SK-N-SH (cell line): ENCODE measurements around the gene CGB2. TPM values are rescaled to one million over a fixed set of nuclear protein-coding genes. Genes with fewer than 3 reads are reported as not detected.
A peak's percentile ranks its signal among the peaks of the same experiment; 100 is the strongest.

ENCODE experiments used
- CTCF ChIA-PET: fragments of 300-600, 350-600 bp; formaldehyde crosslinking; extraction: SDS; loops from one replicate; lab custom pipeline; 2021; lab: Yijun Ruan, JAX
- POLR2A ChIA-PET: fragments of 350-600 bp; sonication (Branson Sonifier 250); formaldehyde crosslinking; extraction: SDS; loops from one replicate; lab custom pipeline; 2020; ENCODE audit warnings: antibody characterized with exemption, inconsistent platforms; lab: Yijun Ruan, JAX
- DNase-seq: peaks from one replicate; pipeline ENCODE4 v3.0.0; 2012
- H2AFZ ChIP-seq: fragments of 200-600 bp; sonication (generic); 2 replicates; pipeline ENCODE4 v1.8.1; 2016; ENCODE audit warnings: antibody characterized with exemption, mild to moderate bottlenecking, low read depth
- H3F3A ChIP-seq: fragments of 200-600 bp; sonication (generic); replicated peaks from 2 replicates; pipeline ENCODE3; 2016; ENCODE audit warnings: antibody characterized with exemption, mild to moderate bottlenecking; ENCODE audit not compliant: insufficient read depth
- H3K27ac ChIP-seq, 2 experiments: fragments of 200-500 bp in 1 of 2; fragments of 200-600 bp in 1 of 2; sonication (Bioruptor generic) in 1 of 2; sonication (generic), shearing (Covaris generic) in 1 of 2; 2 replicates each; pipeline versions ENCODE4 v1.5.1 to v1.6.1; 2014 to 2016; ENCODE audit warnings: low read depth in 2 of 2, inconsistent platforms in 1 of 2, low read length in 1 of 2, mild to moderate bottlenecking in 1 of 2, mixed read lengths in 1 of 2
- H3K27me3 ChIP-seq: fragments of 200-600 bp; sonication (generic), shearing (Covaris generic); 2 replicates; pipeline ENCODE4 v1.6.1; 2016; ENCODE audit warnings: mixed run types; ENCODE audit not compliant: insufficient read depth
- H3K36me3 ChIP-seq, 2 experiments: fragments of 200-500 bp in 1 of 2; fragments of 200-600 bp in 1 of 2; sonication (Bioruptor generic) in 1 of 2; sonication (generic) in 1 of 2; replicated peaks in 1 of 2; 2 replicates each; pipeline versions ENCODE3 to v1.5.1; 2014 to 2016; ENCODE audit warnings: low read length in 1 of 2, mild to moderate bottlenecking in 1 of 2; ENCODE audit not compliant: insufficient read depth in 2 of 2, control insufficient read depth in 1 of 2
- H3K4me1 ChIP-seq, 2 experiments: fragments of 200-500 bp in 1 of 2; fragments of 200-600 bp in 1 of 2; sonication (Bioruptor generic) in 1 of 2; sonication (generic), shearing (Covaris generic) in 1 of 2; 2 replicates each; pipeline versions ENCODE4 v1.5.1 to v1.6.1; 2014 to 2016; ENCODE audit warnings: low read depth in 1 of 2, low read length in 1 of 2, mixed run types in 1 of 2; ENCODE audit not compliant: insufficient read depth in 2 of 2, control insufficient read depth in 1 of 2
- H3K4me2 ChIP-seq: fragments of 200-600 bp; sonication (generic), shearing (Covaris generic); 2 replicates; pipeline ENCODE4 v1.6.1; 2017; ENCODE audit warnings: mixed run types
- H3K4me3 ChIP-seq, 2 experiments: fragments of 200-500 bp in 1 of 2; fragments of 200-600 bp in 1 of 2; sonication (Bioruptor generic) in 1 of 2; sonication (generic), shearing (Covaris generic) in 1 of 2; 2 replicates each; pipeline versions ENCODE4 v1.5.1 to v1.8.1; 2014 to 2016; ENCODE audit warnings: low read depth in 2 of 2, inconsistent platforms in 1 of 2, low read length in 1 of 2, mild to moderate bottlenecking in 1 of 2, mixed read lengths in 1 of 2, moderate library complexity in 1 of 2
- H3K79me2 ChIP-seq: fragments of 200-600 bp; sonication (generic); 2 replicates; pipeline ENCODE4 v1.8.1; 2017; ENCODE audit warnings: mild to moderate bottlenecking; ENCODE audit not compliant: insufficient read depth
- H3K9ac ChIP-seq: fragments of 200-600 bp; sonication (generic); 2 replicates; pipeline ENCODE4 v1.6.1; 2017; ENCODE audit warnings: mixed run types
- H3K9me2 ChIP-seq: fragments of 200-600 bp; sonication (generic); 2 replicates; pipeline ENCODE4 v1.6.1; 2017; ENCODE audit warnings: mixed run types
- H3K9me3 ChIP-seq: fragments of 200-600 bp; sonication (generic); 2 replicates; pipeline ENCODE4 v1.6.1; 2017; ENCODE audit warnings: mixed run types, mild to moderate bottlenecking, moderate library complexity
- H4K20me1 ChIP-seq: fragments of 200-600 bp; sonication (generic); 2 replicates; pipeline ENCODE4 v1.6.1; 2017; ENCODE audit warnings: mild to moderate bottlenecking, mixed run types; ENCODE audit not compliant: insufficient read depth
- CHD2 ChIP-seq: fragments of 150-350 bp; IDR thresholded peaks from 2 replicates; pipeline ENCODE4 v1.6.1; 2018; ENCODE audit warnings: low read length; ENCODE audit not compliant: partially characterized antibody
- EZH2phosphoT487 ChIP-seq: fragments of 200-600 bp; sonication (generic); IDR thresholded peaks from 2 replicates; pipeline ENCODE4 v1.6.1; 2017; ENCODE audit warnings: low read depth, mixed run types, mild to moderate bottlenecking, antibody characterized with exemption, moderate library complexity, borderline replicate concordance
- FOXJ3 ChIP-seq: sonication (generic); formaldehyde crosslinking; IDR thresholded peaks from 2 replicates; pipeline ENCODE4 v1.5.1; 2020; ENCODE audit warnings: mild to moderate bottlenecking, missing genetic modification reagents
- MEF2A ChIP-seq: IDR thresholded peaks from 2 replicates; pipeline ENCODE4 v1.4.0; 2012; ENCODE audit warnings: low read depth, borderline replicate concordance
- MXI1 ChIP-seq: IDR thresholded peaks from 2 replicates; pipeline ENCODE4 v1.6.1; 2012; ENCODE audit warnings: mild to moderate bottlenecking, low read depth, low read length, improper control_type of control experiment
- POLR2AphosphoS5 ChIP-seq: IDR thresholded peaks from 2 replicates; pipeline ENCODE4 v1.6.1; 2012; ENCODE audit warnings: low read depth, low read length
- RAD21 ChIP-seq: IDR thresholded peaks from 2 replicates; pipeline ENCODE4 v1.6.1; 2012; ENCODE audit warnings: mild to moderate bottlenecking, low read length
- RCOR1 ChIP-seq: fragments of 150-350 bp; IDR thresholded peaks from 2 replicates; pipeline ENCODE4 v1.6.1; 2017; ENCODE audit warnings: antibody characterized with exemption, low read length
- RFX5 ChIP-seq: IDR thresholded peaks from 2 replicates; pipeline ENCODE4 v1.6.1; 2012; ENCODE audit warnings: mild to moderate bottlenecking, improper control_type of control experiment, low read length
- RXRA ChIP-seq: IDR thresholded peaks from 2 replicates; pipeline ENCODE4 v1.4.0; 2012; ENCODE audit warnings: low read depth, mild to moderate bottlenecking, borderline replicate concordance
- WGBS: methylation state at CpG from one replicate; pipeline ENCODE4 v1.1.6; 2017; ENCODE audit warnings: low lambda C conversion rate; 5-methylcytosine and 5-hydroxymethylcytosine counted together
- polyA plus RNA-seq, 3 experiments: library from polyadenylated mRNA; depleted of rRNA; stranded (reverse); fragments of >200 nt; gene quantifications; 2 replicates each; pipeline ENCODE4 v1.2.3, GENCODE V29; 2012
- TF ChIP-seq, protein P1 (sequence below): fragments of 200-600 bp; sonication (generic); IDR thresholded peaks from 2 replicates; pipeline ENCODE4 v1.6.1; 2017; ENCODE audit warnings: antibody characterized with exemption, mild to moderate bottlenecking, moderate library complexity
- TF ChIP-seq, protein P2 (sequence below): IDR thresholded peaks from 2 replicates; pipeline ENCODE4 v1.4.0; 2012; ENCODE audit warnings: low read depth, borderline replicate concordance
- TF ChIP-seq, protein P3 (sequence below): IDR thresholded peaks from 2 replicates; pipeline ENCODE4 v1.4.0; 2012; ENCODE audit warnings: low read depth
- TF ChIP-seq, protein P4 (sequence below): IDR thresholded peaks from 2 replicates; pipeline ENCODE4; 2012

CGB2 gene
- polyA plus RNA-seq, 1 of the 3 experiments (the other 2 are of a cell fraction): 0.64 TPM

DNA sequence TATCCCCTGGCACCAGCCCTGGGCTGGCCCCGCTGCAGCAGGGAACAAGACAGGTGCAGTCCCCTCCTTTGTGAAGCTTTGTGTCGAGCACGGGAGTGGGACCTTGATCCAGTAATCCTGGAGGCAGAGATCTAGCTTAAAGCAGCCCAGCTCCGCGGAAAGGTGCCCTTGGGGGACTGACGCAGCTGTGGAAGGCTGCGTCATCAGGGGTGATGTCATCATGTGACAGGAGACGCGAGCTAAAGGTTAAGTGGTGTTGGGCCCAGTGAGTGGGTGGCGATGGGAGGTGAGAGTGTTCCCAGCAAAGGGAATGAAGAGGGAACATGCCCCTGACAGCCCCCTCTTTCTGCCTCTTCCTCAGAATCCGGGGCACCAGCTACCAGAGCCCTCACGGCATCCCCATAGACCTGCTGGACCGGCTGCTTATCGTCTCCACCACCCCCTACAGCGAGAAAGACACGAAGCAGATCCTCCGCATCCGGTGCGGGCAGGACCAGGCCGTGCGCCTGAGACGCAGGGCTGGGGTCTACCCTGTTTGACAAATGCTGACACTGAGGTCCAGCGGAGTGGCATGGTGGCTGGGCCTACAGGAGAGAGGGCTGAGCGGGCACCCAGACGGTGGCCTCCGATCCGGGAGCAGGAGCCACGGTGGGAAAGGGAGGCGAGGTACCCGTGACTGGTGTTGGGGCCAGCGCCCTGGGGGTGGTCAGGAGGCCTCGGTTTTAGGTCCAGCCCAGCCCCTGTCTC, 17.4 kb upstream of the CGB2 start:
- H3K4me1 ChIP-seq: peaks cover 0 to 22% of the 10 kb centered on the region in 2 experiments; a peak in 1 of 4 replicates
- POLR2A ChIA-PET: no interaction called here
- no peak overlapping the region for H3K27ac ChIP-seq
- H3K79me2 ChIP-seq: no peaks in the 10 kb centered on the region
- H3K27me3 ChIP-seq: no peaks in the 10 kb centered on the region
- H3K4me3 ChIP-seq: no peak overlapping the region
- H3F3A ChIP-seq: peaks cover 10% of the 10 kb centered on the region
- H4K20me1 ChIP-seq: no peaks in the 10 kb centered on the region
- H3K9me3 ChIP-seq: no peaks in the 10 kb centered on the region
- CTCF ChIA-PET: interaction anchor here (1.1 to 8.6 kb wide), 2 partner anchors 15 to 21 kb away, joined by 5 to 68 read pairs; partner anchors contain the start of gene RUVBL2
- peaks cover 0 to 46% of the 10 kb centered on the region in 2 experiments for H3K36me3 ChIP-seq
- H3K4me2 ChIP-seq: no peak overlapping the region
- 92% methylated on average over 16 of the region's 32 CpGs for WGBS
- no peak for DNase-seq
- H3K9ac ChIP-seq: no peak overlapping the region
- 0 out of 2 replicates have a peak, but pooled peaks have one; percentile 5 for TF ChIP-seq POLR2AphosphoS5
- no peak for TF ChIP-seq MEF2A
- H2AFZ ChIP-seq: no peak overlapping the region
- no peaks in the 10 kb centered on the region for H3K9me2 ChIP-seq

DNA sequence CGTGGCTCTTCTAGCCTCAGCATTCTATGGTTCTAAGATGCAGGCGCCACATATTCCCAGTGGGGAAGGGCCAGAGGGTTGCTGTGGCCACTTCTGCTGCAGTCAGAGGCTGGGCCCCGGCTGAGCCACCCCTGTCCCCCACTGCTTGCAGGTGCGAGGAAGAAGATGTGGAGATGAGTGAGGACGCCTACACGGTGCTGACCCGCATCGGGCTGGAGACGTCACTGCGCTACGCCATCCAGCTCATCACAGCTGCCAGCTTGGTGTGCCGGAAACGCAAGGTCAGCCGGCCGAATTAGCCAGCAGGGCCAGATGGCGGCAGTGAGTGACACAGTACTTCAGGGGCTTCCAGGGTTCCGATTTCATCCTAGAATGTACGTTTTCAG, 16.8 kb upstream of the CGB2 start:
- no peak overlapping the region for H3K27ac ChIP-seq
- no peak overlapping the region for H2AFZ ChIP-seq
- H3K9me2 ChIP-seq: no peaks in the 10 kb centered on the region
- WGBS: 95% methylated on average over 16 of the region's 18 CpGs
- H4K20me1 ChIP-seq: no peaks in the 10 kb centered on the region
- peaks cover 0 to 24% of the 10 kb centered on the region in 2 experiments; a peak in 1 of 4 replicates for H3K4me1 ChIP-seq
- no peaks in the 10 kb centered on the region for H3K27me3 ChIP-seq
- H3K9me3 ChIP-seq: no peaks in the 10 kb centered on the region
- no peaks in the 10 kb centered on the region for H3K79me2 ChIP-seq
- H3K9ac ChIP-seq: no peak overlapping the region
- H3F3A ChIP-seq: peaks cover 12% of the 10 kb centered on the region
- CTCF ChIA-PET: interaction anchor here (1.1 to 1.4 kb wide), 2 partner anchors 15 to 21 kb away, joined by 3 to 5 read pairs; partner anchors contain the start of gene RUVBL2
- POLR2A ChIA-PET: no interaction called here
- H3K4me2 ChIP-seq: no peak overlapping the region
- TF ChIP-seq RCOR1 (no peak), POLR2AphosphoS5 (no peak), EZH2phosphoT487 (no peak), RAD21 (no peak), MXI1 (no peak), RFX5 (no peak), RXRA (no peak), CHD2 (no peak), FOXJ3 (CRISPR knock-in tag) (no peak), MEF2A (no peak)
- TF ChIP-seq, protein P1, sequence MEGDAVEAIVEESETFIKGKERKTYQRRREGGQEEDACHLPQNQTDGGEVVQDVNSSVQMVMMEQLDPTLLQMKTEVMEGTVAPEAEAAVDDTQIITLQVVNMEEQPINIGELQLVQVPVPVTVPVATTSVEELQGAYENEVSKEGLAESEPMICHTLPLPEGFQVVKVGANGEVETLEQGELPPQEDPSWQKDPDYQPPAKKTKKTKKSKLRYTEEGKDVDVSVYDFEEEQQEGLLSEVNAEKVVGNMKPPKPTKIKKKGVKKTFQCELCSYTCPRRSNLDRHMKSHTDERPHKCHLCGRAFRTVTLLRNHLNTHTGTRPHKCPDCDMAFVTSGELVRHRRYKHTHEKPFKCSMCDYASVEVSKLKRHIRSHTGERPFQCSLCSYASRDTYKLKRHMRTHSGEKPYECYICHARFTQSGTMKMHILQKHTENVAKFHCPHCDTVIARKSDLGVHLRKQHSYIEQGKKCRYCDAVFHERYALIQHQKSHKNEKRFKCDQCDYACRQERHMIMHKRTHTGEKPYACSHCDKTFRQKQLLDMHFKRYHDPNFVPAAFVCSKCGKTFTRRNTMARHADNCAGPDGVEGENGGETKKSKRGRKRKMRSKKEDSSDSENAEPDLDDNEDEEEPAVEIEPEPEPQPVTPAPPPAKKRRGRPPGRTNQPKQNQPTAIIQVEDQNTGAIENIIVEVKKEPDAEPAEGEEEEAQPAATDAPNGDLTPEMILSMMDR: no peak
- TF ChIP-seq, protein P2, sequence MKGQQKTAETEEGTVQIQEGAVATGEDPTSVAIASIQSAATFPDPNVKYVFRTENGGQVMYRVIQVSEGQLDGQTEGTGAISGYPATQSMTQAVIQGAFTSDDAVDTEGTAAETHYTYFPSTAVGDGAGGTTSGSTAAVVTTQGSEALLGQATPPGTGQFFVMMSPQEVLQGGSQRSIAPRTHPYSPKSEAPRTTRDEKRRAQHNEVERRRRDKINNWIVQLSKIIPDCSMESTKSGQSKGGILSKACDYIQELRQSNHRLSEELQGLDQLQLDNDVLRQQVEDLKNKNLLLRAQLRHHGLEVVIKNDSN: no peak
- TF ChIP-seq, protein P3, sequence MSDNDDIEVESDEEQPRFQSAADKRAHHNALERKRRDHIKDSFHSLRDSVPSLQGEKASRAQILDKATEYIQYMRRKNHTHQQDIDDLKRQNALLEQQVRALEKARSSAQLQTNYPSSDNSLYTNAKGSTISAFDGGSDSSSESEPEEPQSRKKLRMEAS: no peak
- TF ChIP-seq, protein P4, sequence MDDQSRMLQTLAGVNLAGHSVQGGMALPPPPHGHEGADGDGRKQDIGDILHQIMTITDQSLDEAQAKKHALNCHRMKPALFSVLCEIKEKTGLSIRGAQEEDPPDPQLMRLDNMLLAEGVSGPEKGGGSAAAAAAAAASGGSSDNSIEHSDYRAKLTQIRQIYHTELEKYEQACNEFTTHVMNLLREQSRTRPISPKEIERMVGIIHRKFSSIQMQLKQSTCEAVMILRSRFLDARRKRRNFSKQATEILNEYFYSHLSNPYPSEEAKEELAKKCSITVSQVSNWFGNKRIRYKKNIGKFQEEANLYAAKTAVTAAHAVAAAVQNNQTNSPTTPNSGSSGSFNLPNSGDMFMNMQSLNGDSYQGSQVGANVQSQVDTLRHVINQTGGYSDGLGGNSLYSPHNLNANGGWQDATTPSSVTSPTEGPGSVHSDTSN: no peak
- TF ChIP-seq, all 33 proteins: peak for 0
- DNase-seq: no peak
- no peak overlapping the region for H3K4me3 ChIP-seq
- H3K36me3 ChIP-seq: peaks cover 0 to 41% of the 10 kb centered on the region in 2 experiments
